ENCODE measurements around the gene CEP112. TPM values are rescaled to one million over a fixed set of nuclear protein-coding genes. Genes with fewer than 3 reads are reported as not detected.

The CEP112 gene
- total and polyA plus RNA-seq, 2 of the 8 experiments (the other 6 are each of a cell fraction or from before 2014, with no cell fraction given): 0.62 to 3.1 TPM

DNA sequence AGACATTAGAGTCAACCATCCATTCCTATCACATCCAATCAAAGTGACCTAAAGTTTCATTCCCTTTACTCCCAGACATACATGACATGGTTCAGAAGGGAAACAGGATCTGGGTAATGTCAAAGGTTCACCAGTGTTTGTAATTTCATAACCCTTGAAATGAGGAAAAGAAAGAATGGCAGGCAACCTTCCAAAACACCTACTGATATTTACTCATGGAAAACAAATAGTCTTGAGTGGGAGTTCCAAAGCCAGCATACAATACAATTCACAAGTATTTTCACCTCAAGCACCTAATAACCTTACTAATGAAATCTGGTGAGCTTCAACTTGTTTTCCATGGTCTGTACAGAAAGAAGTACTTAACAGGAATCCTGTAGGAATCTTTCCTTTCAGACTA is 557.9 kb downstream of the CEP112 start:
- no peak for DNase-seq (ENCODE audit: low read depth in 1 of 2, low spot score in 2 of 2)
- FAIRE-seq: no peak
- H3K4ac ChIP-seq (replicated peaks; ENCODE audit: insufficient read length, low read depth, low read length): no peak overlapping the region
- no peaks in the 10 kb centered on the region for H3K23me2 ChIP-seq (ENCODE audit: low read depth, low read length)
- H2BK15ac ChIP-seq (ENCODE audit: low read length): no peak overlapping the region
- no peaks in the 10 kb centered on the region for H3K9me3 ChIP-seq (ENCODE audit: insufficient read depth in 2 of 2, low read depth in 1 of 2, low read length in 1 of 2)
- H4K5ac ChIP-seq (ENCODE audit: insufficient read length, low read depth, low read length): no peak overlapping the region
- H3K56ac ChIP-seq (replicated peaks; ENCODE audit: insufficient read length, low read depth, low read length): no peak overlapping the region
- H2BK5ac ChIP-seq (ENCODE audit: low read depth, low read length): no peak overlapping the region
- no peak overlapping the region for H4K91ac ChIP-seq (replicated peaks; ENCODE audit: insufficient read length, low read length)
- no peak overlapping the region for H3K4me3 ChIP-seq (ENCODE audit: extremely low read depth in 1 of 4, insufficient read depth in 2 of 4, low read depth in 3 of 4, low read length in 4 of 4)
- no peak overlapping the region for H3K9ac ChIP-seq (replicated peaks in 1 of 4; ENCODE audit: extremely low read depth in 1 of 4, low read depth in 3 of 4, low read length in 3 of 4)
- H3K14ac ChIP-seq (ENCODE audit: insufficient read length): no peak overlapping the region
- no peak overlapping the region for H2AFZ ChIP-seq (ENCODE audit: low read length)
- no peak overlapping the region for H2AK5ac ChIP-seq (ENCODE audit: low read depth, low read length)
- H3K18ac ChIP-seq (ENCODE audit: extremely low read depth, low read length): no peak overlapping the region
- H4K20me1 ChIP-seq (replicated peaks in 1 of 2; ENCODE audit: control insufficient read depth in 1 of 2, insufficient read depth in 2 of 2, low read length in 2 of 2): no peaks in the 10 kb centered on the region
- H4K8ac ChIP-seq (ENCODE audit: extremely low read depth, insufficient read depth, low read length): no peak overlapping the region
- peaks cover 0 to 5% (median 4%) of the 10 kb centered on the region in 4 experiments; a peak in 4 of 7 replicates for H3K4me1 ChIP-seq (replicated peaks in 1 of 4; ENCODE audit: control insufficient read depth in 3 of 4, insufficient read depth in 4 of 4, low read length in 3 of 4)
- no peak overlapping the region for H2BK120ac ChIP-seq (replicated peaks; ENCODE audit: low read depth, low read length)
- ChIA-PET POLR2A (ENCODE audit: partially characterized antibody) (no interaction called here), CTCF (ENCODE audit: partially characterized antibody) (interaction anchor here (1.0 to 2.1 kb wide), 2 partner anchors 12 to 20 kb away, joined by 4 to 6 read pairs; no protein-coding TSS in a partner anchor)
- no peaks in the 10 kb centered on the region for H3K36me3 ChIP-seq (ENCODE audit: control insufficient read depth in 2 of 4, insufficient read depth in 4 of 4, low read length in 3 of 4)
- no peak overlapping the region for H3K27ac ChIP-seq (ENCODE audit: low read depth, low read length)
- no peak overlapping the region for H2BK20ac ChIP-seq (ENCODE audit: low read length)
- H3K23ac ChIP-seq (ENCODE audit: insufficient read length): no peak overlapping the region
- H2BK12ac ChIP-seq (ENCODE audit: low read depth, low read length): no peak overlapping the region
- no peak overlapping the region for H3K4me2 ChIP-seq (ENCODE audit: insufficient read depth in 1 of 2, low read depth in 2 of 2, low read length in 2 of 2)
- H3K27me3 ChIP-seq (replicated peaks in 1 of 4; ENCODE audit: control insufficient read depth in 3 of 4, extremely low read depth in 1 of 4, insufficient read depth in 3 of 4, low read length in 3 of 4): no peaks in the 10 kb centered on the region
- no peaks in the 10 kb centered on the region for H3K79me2 ChIP-seq (ENCODE audit: control insufficient read depth in 1 of 2, insufficient read depth in 2 of 2, low read length in 2 of 2)
- no peaks in the 10 kb centered on the region for H3K79me1 ChIP-seq (ENCODE audit: low read depth, low read length)
- TF ChIP-seq, protein P1, sequence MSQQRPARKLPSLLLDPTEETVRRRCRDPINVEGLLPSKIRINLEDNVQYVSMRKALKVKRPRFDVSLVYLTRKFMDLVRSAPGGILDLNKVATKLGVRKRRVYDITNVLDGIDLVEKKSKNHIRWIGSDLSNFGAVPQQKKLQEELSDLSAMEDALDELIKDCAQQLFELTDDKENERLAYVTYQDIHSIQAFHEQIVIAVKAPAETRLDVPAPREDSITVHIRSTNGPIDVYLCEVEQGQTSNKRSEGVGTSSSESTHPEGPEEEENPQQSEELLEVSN (IDR thresholded peaks at IDR 0.05): no peak
- no peak for TF ChIP-seq SIRT6 (IDR thresholded peaks at IDR 0.05; ENCODE audit: low read length)
- TF ChIP-seq EP300 (IDR thresholded peaks at IDR 0.05; ENCODE audit: borderline replicate concordance in 1 of 2, low read depth in 2 of 2, low read length in 2 of 2): no peak
- no peak for TF ChIP-seq NANOG (IDR thresholded peaks at IDR 0.05; ENCODE audit: insufficient read depth, low read depth, low read length, poor library complexity, severe bottlenecking)

Measured in H1 (cell line).